GM19468 (cell line): ENCODE data around the gene BAG3.
"Not testable (repeated sequence)": the region's sequence is repeated elsewhere in the genome, so short reads cannot be mapped to it uniquely, and the experiment has no call there.

ENCODE experiments used
- ATAC-seq: cut with Tn5 transposase; IDR thresholded peaks from one replicate; pipeline ENCODE4 v1.9.1; 2021; ENCODE audit warnings: mild to moderate bottlenecking, moderate library complexity, moderate number of reproducible peaks; ENCODE audit not compliant: unreplicated experiment; ENCODE audit errors: extremely low read depth

Gene BAG3

DNA sequence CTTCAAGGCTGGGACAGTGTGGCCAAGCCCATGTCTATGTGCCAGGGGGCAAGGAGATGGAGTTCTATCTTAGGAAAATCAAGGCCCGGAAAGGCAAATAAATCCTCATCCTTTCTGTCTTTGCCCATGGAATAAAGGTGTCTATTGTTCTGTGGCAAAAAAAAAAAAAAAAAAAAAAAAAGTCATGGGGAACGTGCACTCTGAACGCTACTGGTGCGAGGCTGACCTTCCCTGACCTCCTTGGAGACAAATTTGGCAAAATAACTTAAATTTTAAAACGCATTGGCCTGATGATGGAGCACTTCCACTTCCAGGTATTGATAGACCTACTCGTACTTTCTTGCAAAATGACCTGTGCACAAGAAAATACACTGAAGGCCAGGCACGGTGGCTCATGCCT, 12.2 kb upstream of the BAG3 start:
- no peak for ATAC-seq

DNA sequence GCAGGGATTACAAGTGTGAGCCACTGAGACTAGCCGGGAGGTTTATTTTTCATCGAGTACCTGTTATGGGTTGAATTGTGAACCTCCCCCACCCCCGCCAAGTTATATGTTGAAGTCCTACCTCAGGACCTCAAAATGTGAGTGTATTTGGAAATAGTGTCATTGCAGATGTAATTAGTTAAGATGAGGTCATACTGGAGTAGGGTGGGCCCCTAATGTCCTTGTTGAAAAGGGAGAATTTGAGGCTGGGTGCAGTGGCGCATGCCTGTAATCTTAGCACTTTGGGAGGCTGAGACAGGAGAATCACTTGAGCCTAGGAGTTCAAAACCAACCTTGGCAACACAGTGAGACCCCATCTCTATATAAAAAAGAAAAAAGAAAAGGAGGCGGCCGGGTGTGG, 10.8 kb upstream of the BAG3 start:
- ATAC-seq: no peak

DNA sequence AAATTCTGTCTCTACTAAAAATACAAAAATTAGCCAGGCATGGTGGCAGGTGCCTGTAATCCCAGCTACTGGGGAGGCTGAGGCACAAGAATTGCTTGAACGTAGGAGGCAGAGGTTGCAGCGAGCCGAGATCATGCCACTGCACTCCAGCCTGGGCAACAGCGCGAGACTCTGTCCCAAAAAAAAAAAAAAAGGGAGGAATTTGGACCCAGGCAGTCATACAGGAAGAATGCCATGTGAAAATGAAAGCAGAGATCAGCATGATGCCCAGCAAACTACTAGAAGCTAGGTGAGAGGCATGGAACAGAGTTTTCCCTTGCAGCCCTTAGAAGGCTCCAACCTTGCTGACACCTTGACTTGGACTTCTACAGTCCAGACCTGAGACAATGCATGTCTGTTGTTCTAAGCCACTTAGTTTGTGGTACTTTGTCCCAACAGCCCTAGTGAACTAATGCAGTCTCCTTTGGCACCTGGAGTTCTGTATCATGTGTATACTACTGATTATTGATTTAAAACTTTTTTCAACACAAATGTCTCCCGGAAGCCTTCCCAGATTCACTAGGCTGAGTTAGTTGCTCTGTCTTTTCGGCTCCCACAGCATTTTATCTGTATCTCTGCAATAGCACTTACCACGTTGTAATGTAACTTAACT, 10.2 kb upstream of the BAG3 start:
- ATAC-seq: no peak

DNA sequence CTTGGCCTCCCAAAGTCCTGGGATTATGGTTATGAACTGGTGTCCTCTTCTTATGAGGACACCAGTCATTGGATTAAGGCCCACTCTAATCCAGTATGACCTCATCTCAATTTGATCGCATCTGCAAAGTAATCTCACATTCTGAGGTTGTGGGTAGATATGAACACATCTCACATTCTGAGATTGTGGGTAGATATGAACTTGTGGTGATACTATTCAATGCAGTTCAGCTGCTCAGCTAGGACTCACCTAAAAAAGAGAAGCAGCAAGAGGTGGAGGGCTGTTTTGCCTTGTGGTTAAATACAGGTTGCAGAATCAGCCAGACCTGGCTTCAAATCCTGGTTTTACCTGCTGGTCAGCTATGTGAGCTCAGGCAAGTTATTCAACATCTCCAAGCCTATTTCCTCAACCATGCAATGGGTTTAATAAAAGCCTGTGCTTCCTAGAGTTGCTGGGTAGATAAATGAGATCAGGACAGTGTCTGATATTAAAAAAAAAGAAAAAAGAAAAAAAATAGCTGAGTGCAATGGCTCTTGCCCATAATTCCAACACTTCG, 8.5 kb upstream of the BAG3 start:
- no peak for ATAC-seq

DNA sequence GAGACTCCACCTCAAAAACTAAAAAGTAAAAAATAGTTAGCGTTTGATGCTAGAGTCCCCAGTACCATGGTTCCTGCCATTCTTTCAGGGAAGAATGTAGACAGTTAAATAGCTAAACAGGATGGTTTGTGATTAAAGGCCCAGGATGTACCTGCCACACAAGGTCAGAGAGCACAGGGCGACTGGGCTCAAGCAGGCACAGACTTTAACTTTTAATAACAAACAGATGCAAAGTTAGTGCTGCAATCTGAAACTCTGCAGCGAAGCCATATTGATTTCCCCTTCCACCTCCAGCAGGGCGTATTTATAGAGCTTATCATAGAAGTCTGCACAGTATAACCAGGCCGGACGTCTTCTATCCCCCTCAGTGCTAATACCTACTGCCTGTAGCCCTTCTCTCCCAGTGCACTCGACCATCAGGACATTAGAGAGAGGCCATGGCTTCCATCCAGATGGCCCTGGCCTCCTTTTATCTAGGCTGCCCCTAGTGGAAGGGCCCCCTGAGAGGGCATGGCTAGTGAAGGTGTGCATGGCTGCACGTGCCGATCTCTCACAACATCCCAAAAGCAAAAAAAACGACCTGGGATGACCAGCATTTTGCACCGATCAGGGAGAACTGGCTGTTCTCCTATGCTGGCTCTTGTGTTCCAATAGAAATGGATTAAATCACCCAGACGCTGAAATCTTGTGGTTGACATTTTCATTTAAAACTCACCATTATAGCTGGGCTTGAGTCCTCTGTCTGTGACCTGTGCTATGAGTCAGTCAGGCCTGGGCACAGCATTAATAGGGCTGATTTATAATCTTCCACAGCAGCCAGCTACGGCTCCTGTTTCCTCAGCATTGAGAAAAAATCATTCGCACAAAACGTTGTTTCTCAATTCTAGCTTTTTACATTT, 7.6 kb upstream of the BAG3 start:
- no peak for ATAC-seq

DNA sequence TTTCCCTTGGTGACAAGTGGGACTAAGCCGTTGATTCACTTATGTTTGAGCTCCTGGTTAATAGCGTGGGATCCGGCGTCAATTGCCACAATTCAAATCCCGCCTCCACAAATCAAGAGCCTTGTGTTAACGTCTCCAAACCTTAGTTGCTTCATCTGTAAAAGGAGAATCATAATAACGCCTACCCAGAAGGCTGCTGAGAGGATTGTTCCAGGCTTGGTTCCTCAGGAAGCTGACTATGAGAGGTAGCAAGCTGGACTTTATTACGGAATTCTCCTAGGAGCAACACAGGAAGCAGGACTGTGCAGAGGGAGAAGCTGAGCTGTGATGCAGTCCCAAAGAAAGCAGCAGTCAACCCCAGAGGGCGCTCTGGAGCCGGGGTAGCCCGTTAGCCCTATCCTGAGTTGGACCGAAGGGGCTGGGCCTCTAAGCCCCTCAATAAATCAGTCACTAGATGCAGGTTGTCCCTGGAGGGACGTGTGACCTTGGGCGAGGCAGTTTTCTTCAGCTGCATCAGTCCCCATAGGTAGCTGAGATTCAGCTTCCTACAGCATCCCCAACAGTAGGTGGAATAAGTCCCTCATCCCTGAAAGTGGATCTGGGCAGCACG, 6.9 kb upstream of the BAG3 start:
- ATAC-seq: no peak

DNA sequence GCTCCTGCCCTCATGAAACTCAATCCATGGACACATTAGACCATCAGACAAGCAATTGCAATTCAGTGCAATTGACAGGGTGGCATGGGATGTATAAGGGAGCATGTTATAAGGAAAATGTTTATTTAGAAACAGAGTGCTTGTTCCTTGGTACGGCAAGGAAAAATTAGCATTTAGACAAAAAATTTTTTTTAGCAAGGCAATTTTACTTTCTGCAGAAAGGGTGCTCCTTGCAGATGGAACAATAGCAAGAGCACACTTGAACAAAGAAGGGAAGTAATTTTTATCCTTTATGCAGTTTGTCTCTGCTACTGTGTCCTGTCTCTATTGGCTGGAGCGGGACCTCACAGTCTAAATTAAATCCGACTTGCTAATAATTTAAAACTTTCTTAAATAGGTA, 6.2 kb upstream of the BAG3 start:
- ATAC-seq: no peak

DNA sequence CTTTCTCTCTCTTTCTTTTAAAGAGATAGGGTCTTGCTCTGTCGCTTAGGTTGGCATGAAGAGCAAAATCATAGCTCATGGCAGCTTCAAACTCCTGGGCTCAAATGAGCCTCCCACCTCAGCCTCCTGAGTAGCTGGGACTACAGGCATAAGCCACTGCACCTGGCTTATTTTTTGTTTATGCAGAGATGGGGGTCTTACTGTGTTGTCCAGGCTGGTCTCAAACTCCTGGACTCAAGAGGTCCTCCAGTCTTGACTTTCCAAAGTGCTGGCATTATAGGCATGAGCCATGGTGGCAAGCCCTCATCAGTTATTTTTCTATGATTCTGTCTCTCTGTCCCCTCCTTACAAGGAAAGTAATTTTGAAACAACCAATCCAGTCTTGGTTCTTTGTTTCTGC, 1.1 kb upstream of the BAG3 start:
- no peak for ATAC-seq

DNA sequence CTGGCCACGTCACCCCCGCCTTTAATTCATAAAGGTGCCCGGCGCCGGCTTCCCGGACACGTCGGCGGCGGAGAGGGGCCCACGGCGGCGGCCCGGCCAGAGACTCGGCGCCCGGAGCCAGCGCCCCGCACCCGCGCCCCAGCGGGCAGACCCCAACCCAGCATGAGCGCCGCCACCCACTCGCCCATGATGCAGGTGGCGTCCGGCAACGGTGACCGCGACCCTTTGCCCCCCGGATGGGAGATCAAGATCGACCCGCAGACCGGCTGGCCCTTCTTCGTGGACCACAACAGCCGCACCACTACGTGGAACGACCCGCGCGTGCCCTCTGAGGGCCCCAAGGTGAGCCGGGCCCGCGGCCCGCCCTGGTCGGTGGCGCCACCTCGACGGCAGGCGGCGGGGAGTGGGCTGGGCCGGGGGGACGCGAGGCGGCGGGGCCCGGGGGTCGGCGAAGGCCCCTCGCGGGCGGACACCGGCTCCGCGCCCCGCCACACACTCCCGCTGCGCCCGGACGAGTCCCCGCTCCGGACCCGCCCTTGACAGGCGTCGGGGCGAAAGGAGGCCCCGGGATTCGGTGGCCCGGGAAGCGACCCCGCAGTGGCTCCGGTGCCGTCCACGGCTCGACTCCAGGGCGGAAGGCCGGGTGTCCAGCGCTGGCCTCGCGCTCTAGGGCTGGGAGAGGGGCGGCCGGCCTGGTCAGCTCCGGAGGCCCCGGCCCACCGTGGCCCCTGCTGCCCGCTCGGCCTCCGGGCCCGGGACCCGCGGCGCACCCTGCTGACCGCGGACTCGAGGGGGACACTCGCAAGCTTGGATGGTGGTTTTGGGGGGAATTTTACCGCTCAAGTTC, 557 bp downstream of the BAG3 start:
- ATAC-seq: no peak

DNA sequence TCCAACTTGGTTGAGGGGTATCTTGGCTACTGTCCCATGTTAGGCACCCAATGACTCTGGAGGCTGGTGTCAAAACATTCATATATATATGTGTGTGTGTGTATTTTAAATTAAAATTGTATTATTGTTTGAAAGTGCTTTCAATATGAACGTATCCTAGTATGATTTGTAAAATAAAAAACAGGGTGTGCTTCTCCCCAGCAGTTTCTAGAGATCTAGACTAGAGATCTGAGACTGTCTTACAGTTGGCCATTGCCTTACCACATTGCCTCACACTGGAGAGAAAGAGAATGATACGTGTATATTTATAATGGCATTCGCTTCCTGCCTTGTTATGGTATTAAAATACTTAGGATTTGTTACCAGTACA, 1.2 kb downstream of the BAG3 start:
- no peak for ATAC-seq

DNA sequence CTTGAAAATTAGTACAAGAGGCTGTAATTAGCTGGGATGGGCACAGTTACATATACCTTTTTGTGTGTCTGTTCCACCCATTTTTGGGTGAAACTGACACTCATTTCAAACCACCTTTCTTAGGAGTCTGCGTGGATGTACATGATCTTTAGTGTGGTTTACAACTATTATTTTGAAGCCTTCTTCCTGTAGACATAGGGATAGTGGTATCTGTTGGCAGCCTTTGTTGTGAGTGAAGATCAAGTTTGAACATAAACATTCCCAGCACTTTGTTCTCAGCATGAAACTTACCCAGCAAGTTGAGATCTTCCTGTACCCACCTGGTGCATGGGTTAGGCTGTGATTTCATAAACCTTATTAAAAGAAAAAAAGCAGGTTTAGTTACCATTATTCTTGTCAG, 2.0 kb downstream of the BAG3 start:
- no peak for ATAC-seq

DNA sequence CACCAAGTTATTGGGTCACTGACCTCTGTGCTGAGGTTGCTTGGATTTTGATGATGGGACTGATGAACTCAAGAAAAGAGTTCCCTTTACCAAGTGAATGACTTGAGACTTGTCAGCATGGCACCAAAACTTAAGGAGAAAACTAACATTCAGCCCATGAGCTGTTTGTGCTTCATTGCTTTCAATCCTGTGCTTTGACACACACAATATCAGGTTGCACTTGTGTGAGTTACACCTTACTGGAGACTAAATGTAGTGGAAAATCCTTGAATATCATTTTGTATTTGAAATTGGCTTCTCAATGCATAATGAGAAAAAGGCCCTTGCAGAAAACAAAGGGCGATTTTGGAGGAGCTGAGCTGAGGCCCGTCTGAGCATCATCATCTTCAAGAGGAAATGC, 2.7 kb downstream of the BAG3 start:
- ATAC-seq: no peak

DNA sequence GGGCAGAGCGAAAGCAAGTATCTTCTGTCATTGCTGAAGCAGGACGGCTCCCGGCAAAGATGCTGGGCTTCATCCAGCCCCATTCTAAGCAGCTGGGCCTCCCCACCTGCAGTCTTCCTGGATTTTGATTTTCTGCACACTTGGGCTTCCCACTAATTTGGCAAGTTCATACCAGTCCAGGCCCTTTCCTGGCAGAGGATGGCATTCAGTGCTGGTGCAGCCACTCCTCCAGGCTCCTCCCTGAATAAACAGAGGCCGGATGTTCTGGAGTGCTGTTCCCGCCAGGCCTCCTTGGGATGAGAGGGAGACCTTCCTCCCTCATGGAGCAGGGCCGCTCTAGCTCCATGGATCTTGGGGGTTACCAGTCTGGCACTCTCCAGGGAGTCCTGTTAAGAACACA, 3.4 kb downstream of the BAG3 start:
- no peak for ATAC-seq

DNA sequence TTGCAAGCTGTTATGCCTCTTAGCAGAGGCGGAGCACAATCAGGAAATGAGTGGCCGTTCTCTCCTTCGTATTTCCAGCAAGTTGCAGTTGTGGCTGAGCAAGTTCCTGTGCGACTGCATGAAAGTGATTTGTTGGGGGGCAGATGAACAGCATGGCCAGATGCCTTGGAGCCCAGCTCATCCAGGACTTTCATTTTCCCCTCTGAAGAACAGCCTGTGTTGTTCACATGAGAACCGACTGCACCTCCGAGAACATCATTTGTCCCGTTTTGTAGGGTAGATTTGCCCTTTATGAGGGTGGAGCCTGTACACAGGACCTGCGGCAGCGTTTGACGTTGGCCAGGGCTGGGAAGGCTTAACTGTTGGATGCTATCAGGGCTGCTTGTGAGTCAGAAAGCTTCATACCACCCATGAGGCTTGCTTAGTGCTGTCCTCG, 4.4 kb downstream of the BAG3 start:
- ATAC-seq: no peak

DNA sequence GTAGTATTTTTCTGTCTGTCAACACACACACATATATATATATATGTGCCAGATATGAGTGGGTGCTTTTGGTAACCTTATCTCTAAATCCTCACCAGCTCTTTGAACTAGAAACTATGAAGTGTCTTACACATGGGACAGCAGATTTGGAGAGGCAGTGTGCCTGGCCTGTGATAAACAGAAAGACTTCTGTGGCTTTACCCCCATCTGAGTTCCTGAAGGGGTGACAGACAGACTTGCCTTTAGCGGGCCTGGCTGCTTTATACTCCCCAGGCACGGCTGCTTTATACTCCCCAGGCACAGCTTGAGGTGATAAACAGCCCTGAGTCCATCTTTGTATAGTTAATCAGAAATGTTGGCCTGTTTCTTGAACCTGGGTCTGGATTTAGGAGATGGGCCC, 5.6 kb downstream of the BAG3 start:
- ATAC-seq: no peak

DNA sequence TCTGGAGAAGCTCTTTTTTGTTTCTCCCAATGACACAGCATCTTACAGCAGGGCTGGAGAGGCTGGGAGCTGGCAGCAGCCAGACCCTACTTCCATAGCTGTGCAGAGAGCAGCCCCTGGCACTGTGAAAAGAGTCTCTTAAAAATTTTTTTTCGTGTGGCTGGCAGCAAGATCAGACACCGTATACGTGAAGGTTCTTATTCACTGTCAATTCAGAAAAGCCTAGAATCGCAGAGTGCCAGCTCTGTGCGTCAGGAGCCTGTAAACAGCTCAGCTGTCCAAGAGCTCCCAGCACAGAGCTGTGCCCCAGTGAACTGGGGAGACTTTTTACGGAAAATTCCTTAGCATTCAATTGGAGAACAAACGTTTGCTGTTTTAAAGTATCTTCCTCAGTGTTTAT, 6.5 kb downstream of the BAG3 start:
- no peak for ATAC-seq

DNA sequence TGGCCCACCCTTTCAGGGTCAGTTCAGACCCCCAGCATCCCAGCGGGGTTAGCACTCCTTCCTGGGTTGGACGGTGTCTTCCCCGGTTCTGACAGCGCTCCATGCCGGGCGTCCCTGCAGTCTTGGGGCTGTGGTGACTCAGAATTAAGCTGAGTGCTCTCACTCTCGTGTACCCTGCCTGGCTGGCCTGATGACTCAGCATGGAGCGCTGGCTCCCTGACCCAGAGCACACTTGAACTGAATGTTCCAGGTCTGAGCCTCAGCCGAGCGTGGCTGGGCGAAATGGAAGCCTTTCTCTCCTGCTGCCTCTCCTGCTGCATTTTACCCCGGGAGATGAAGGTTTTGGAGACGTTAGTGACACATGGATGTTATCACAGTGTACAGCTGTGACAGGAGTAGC, 7.1 kb downstream of the BAG3 start:
- no peak for ATAC-seq

DNA sequence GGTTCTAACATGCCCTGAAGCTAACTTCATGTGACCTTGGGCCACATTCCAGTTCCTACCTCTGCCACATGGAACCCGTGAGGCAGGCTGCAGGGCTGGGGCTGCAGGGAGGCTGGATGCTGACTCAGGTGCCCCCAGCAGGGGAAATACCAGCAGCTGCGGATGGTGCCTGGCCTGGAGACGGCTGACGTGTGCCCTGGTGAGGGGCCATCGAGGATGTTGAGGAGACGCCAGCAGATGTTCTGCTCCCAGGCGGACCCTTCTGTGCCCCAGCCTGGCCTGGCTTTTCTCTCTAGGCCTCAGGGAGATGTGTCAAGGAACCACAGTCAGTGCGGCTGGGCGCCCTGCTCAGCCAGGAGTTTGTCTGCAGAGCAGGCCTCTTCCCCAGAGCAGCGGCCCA, 8.8 kb downstream of the BAG3 start:
- no peak for ATAC-seq

DNA sequence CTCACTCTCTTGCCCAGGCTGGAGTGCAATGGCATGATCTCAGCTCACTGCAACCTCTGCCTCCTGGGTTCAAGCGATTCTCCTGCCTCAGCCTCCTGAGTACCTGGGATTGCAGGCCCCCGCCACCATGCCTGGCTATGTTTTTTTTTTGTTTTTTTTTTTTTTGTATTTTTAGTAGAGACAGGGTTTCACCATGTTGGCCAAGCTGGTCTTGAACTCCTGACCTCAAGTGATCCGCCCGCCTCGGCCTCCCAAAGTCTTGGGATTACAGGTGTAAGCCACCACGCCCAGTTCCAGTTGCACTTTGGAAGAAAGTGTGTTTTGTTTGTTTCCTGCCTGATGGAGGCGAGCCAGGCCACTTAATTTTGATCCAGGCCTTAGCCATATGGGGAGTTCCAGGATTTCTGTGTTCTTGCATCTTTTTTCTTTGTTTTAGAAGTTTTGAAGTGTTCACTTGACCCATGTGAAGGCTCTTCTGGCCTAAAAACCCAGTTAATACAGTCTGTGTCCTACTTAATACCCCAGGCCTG, 11.0 kb downstream of the BAG3 start:
- not testable (repeated sequence) for ATAC-seq
